SJCRH30 (cell line): Measurements from ENCODE around the gene ESF1. TPM values are rescaled to one million over a fixed set of nuclear protein-coding genes. Genes with fewer than 3 reads are reported as not detected.

Experiments used
- DNase-seq, 2 experiments: peaks; one replicate each; pipeline ENCODE4 v3.0.0-alpha.2; 2015 to 2020
- H3K27ac ChIP-seq: fragments of 250-450 bp; sonication (Bioruptor Pico); 2 replicates; pipeline ENCODE4 v1.5.1; 2020; ENCODE audit warnings: mild to moderate bottlenecking, moderate library complexity
- H3K27me3 ChIP-seq: fragments of 250-450 bp; sonication (Bioruptor Pico); 2 replicates; pipeline ENCODE4 v1.5.1; 2020; ENCODE audit warnings: mild to moderate bottlenecking, moderate library complexity
- H3K36me3 ChIP-seq: fragments of 250-450 bp; sonication (Bioruptor Pico); 2 replicates; pipeline ENCODE4 v1.5.1; 2020; ENCODE audit warnings: mild to moderate bottlenecking, moderate library complexity
- H3K4me1 ChIP-seq: fragments of 250-450 bp; sonication (Bioruptor Pico); 2 replicates; pipeline ENCODE4 v1.5.1; 2020; ENCODE audit warnings: mild to moderate bottlenecking, moderate library complexity
- H3K4me3 ChIP-seq: fragments of 250-450 bp; sonication (Bioruptor Pico); 2 replicates; pipeline ENCODE4 v1.5.1; 2020; ENCODE audit warnings: mild to moderate bottlenecking, moderate library complexity
- H3K9me3 ChIP-seq: fragments of 250-450 bp; sonication (Bioruptor Pico); replicated peaks from 2 replicates; pipeline ENCODE4 v1.5.1; 2020; ENCODE audit warnings: mild to moderate bottlenecking, moderate library complexity
- total RNA-seq: library from RNA; depleted of rRNA; stranded (reverse); fragments of >200 nt; shearing (Covaris generic); gene quantifications from 2 replicates; pipeline ENCODE4 v1.2.3, GENCODE V29; 2014

The ESF1 gene
- total RNA-seq, 1 experiment from 2014 or later, result 33.9 TPM

- DNase-seq, result no peak
- H3K27ac ChIP-seq, result no peak overlapping the region
Measured at GRCh38 chr20:13685623-13686022, 99.1 kb downstream of the ESF1 start.

GRCh38 chr20:13684566-13685222 lies 100.0 kb downstream of the ESF1 start:
- Histone ChIP-seq H3K4me1 (0 out of 2 replicates have a peak, but pooled peaks cover 4% of the 10 kb centered on the region), H3K9me3 (no peaks in the 10 kb centered on the region), H3K4me3 (no peak overlapping the region), H3K27me3 (no peaks in the 10 kb centered on the region), H3K27ac (no peak overlapping the region), H3K36me3 (no peaks in the 10 kb centered on the region)
- DNase-seq, result peak in 1 of 2 experiments; percentile 16

More at GRCh38 chr20:13685623-13686022, 99.1 kb downstream of the ESF1 start:
- Histone ChIP-seq H3K4me1 (0 out of 2 replicates have a peak, but pooled peaks cover 4% of the 10 kb centered on the region), H3K27me3 (no peaks in the 10 kb centered on the region), H3K36me3 (no peaks in the 10 kb centered on the region), H3K4me3 (no peak overlapping the region), H3K9me3 (no peaks in the 10 kb centered on the region)

- no peak overlapping the region for H3K4me3 ChIP-seq
- H3K27ac ChIP-seq, result no peak overlapping the region
- H3K9me3 ChIP-seq, result no peaks in the 10 kb centered on the region
- DNase-seq, result no peak
- H3K27me3 ChIP-seq, result no peaks in the 10 kb centered on the region
- no peaks in the 10 kb centered on the region for H3K36me3 ChIP-seq
- H3K4me1 ChIP-seq, result 0 out of 2 replicates have a peak, but pooled peaks cover 4% of the 10 kb centered on the region
Measured at GRCh38 chr20:13683833-13684232, 100.9 kb downstream of the ESF1 start.

- no peaks in the 10 kb centered on the region for H3K9me3 ChIP-seq
- no peak overlapping the region for H3K4me3 ChIP-seq
- H3K36me3 ChIP-seq, result no peaks in the 10 kb centered on the region
- no peak for DNase-seq
- no peaks in the 10 kb centered on the region for H3K27me3 ChIP-seq
- 0 out of 2 replicates have a peak, but pooled peaks cover 4% of the 10 kb centered on the region for H3K4me1 ChIP-seq
- H3K27ac ChIP-seq, result no peak overlapping the region
Measured at GRCh38 chr20:13681248-13682125, 103.2 kb downstream of the ESF1 start.

- H3K4me3 ChIP-seq, result no peak overlapping the region
Measured at GRCh38 chr20:13678944-13679343, 105.8 kb downstream of the ESF1 start.

GRCh38 chr20:13677241-13677640 lies 107.5 kb downstream of the ESF1 start:
- H3K27ac ChIP-seq, result no peak overlapping the region
- H3K9me3 ChIP-seq, result no peaks in the 10 kb centered on the region
- H3K4me1 ChIP-seq, result 0 out of 2 replicates have a peak, but pooled peaks cover 4% of the 10 kb centered on the region
- no peaks in the 10 kb centered on the region for H3K27me3 ChIP-seq
- DNase-seq, result no peak
- H3K36me3 ChIP-seq, result no peaks in the 10 kb centered on the region
- H3K4me3 ChIP-seq, result no peak overlapping the region

More at GRCh38 chr20:13678944-13679343, 105.8 kb downstream of the ESF1 start:
- Histone ChIP-seq H3K36me3 (no peaks in the 10 kb centered on the region), H3K9me3 (no peaks in the 10 kb centered on the region), H3K4me1 (0 out of 2 replicates have a peak, but pooled peaks cover 4% of the 10 kb centered on the region), H3K27me3 (no peaks in the 10 kb centered on the region), H3K27ac (no peak overlapping the region)
- DNase-seq, result no peak

GRCh38 chr20:13676682-13677081 lies 108.0 kb downstream of the ESF1 start:
- no peak overlapping the region for H3K27ac ChIP-seq
- H3K9me3 ChIP-seq, result no peaks in the 10 kb centered on the region
- H3K4me3 ChIP-seq, result no peak overlapping the region
- DNase-seq, result peak in 1 of 2 experiments; percentile 9
- H3K36me3 ChIP-seq, result no peaks in the 10 kb centered on the region
- 0 out of 2 replicates have a peak, but pooled peaks cover 4% of the 10 kb centered on the region for H3K4me1 ChIP-seq
- H3K27me3 ChIP-seq, result no peaks in the 10 kb centered on the region

GRCh38 chr20:13672690-13673089 lies 112.0 kb downstream of the ESF1 start:
- Histone ChIP-seq H3K9me3 (no peaks in the 10 kb centered on the region), H3K4me1 (no peaks in the 10 kb centered on the region), H3K4me3 (no peak overlapping the region), H3K27me3 (0 out of 2 replicates have a peak, but pooled peaks cover 3% of the 10 kb centered on the region), H3K27ac (no peak overlapping the region), H3K36me3 (no peaks in the 10 kb centered on the region)
- no peak for DNase-seq

GRCh38 chr20:13671916-13672378 lies 112.8 kb downstream of the ESF1 start:
- Histone ChIP-seq H3K27ac (no peak overlapping the region), H3K9me3 (no peaks in the 10 kb centered on the region), H3K4me3 (no peak overlapping the region), H3K4me1 (no peaks in the 10 kb centered on the region), H3K27me3 (0 out of 2 replicates have a peak, but pooled peaks cover 3% of the 10 kb centered on the region), H3K36me3 (no peaks in the 10 kb centered on the region)
- no peak for DNase-seq

GRCh38 chr20:13671512-13671911 lies 113.2 kb downstream of the ESF1 start:
- Histone ChIP-seq H3K36me3 (no peaks in the 10 kb centered on the region), H3K9me3 (no peaks in the 10 kb centered on the region), H3K27ac (no peak overlapping the region), H3K27me3 (0 out of 2 replicates have a peak, but pooled peaks cover 3% of the 10 kb centered on the region), H3K4me3 (no peak overlapping the region), H3K4me1 (no peaks in the 10 kb centered on the region)
- DNase-seq, result no peak

GRCh38 chr20:13670160-13670559 lies 114.6 kb downstream of the ESF1 start:
- Histone ChIP-seq H3K27ac (no peak overlapping the region), H3K4me3 (no peak overlapping the region), H3K36me3 (no peaks in the 10 kb centered on the region), H3K27me3 (0 out of 2 replicates have a peak, but pooled peaks cover 3% of the 10 kb centered on the region), H3K9me3 (no peaks in the 10 kb centered on the region), H3K4me1 (no peaks in the 10 kb centered on the region)
- DNase-seq, result no peak

- H3K4me3 ChIP-seq, result no peak overlapping the region
- no peak overlapping the region for H3K27ac ChIP-seq
- 0 out of 2 replicates have a peak, but pooled peaks cover under 1% of the 10 kb centered on the region for H3K27me3 ChIP-seq
- H3K4me1 ChIP-seq, result no peaks in the 10 kb centered on the region
- no peak for DNase-seq
- no peaks in the 10 kb centered on the region for H3K36me3 ChIP-seq
- H3K9me3 ChIP-seq, result no peaks in the 10 kb centered on the region
Measured at GRCh38 chr20:13665709-13666395, 118.9 kb downstream of the ESF1 start.
